ENCODE results near the gene AHCYL2. TPM values are rescaled to one million over a fixed set of nuclear protein-coding genes. Genes with fewer than 3 reads are reported as not detected.

The AHCYL2 gene
- total and polyA plus RNA-seq, 2 donors (not counting 3 experiments of a cell fraction or from before 2014, with no cell fraction given), result 10.8 to 13.5 TPM

DNA sequence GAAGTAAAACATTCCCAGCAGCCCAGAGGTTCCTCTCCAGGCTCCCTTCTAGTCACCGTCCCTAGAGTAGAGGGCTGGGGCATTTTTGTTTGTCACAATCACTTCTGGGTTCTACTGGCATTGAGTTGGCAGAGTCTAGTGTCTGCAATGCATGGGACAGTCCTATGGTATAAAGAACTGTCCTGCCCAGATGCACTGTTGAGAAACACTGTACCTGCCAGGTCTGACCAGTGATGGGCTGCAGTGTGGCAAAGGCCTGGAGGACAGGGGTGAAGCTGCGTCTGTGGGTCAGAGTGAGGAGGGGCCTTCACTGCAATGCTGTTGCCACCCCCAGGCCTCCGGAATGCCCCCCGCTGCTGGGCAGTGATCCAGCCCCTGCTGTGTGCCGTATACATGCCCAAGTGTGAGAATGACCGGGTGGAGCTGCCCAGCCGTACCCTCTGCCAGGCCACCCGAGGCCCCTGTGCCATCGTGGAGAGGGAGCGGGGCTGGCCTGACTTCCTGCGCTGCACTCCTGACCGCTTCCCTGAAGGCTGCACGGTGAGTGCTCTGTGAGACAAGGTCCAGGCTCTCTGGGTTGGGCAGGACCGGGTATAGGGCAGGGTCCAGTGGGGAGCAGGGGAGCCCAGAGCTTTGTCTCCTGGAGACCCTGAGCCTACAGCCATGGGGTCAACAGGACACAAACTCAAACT lies 21.6 kb upstream of the AHCYL2 start:
- Histone ChIP-seq H2AFZ (ENCODE audit: low read depth, low read length) (no peak overlapping the region), H3K27me3 (ENCODE audit: control insufficient read depth in 2 of 2, insufficient read depth in 2 of 2, low read length in 2 of 2) (no peaks in the 10 kb centered on the region), H3K9ac (replicated peaks; ENCODE audit: extremely low read depth, insufficient read depth, low read length) (no peak overlapping the region), H3K36me3 (ENCODE audit: control insufficient read depth in 2 of 2, extremely low read depth in 1 of 2, insufficient read depth in 2 of 2, low read length in 2 of 2) (peaks cover 0 to 2% of the 10 kb centered on the region in 2 experiments), H3K79me2 (ENCODE audit: control insufficient read depth, insufficient read depth, low read length) (no peaks in the 10 kb centered on the region), H3K9me1 (replicated peaks; ENCODE audit: control insufficient read depth, extremely low read depth, insufficient read depth, low read length) (no peaks in the 10 kb centered on the region), H3K9me3 (replicated peaks; ENCODE audit: control insufficient read depth, insufficient read depth, low read length) (no peaks in the 10 kb centered on the region), H3K27ac (ENCODE audit: insufficient read depth, low read depth, low read length) (no peak overlapping the region), H3K4me3 (replicated peaks in 1 of 3; ENCODE audit: insufficient read depth in 1 of 3, low read depth in 1 of 3, low read length in 3 of 3) (no peak overlapping the region), H3K4me1 (ENCODE audit: control insufficient read depth, extremely low read depth, insufficient read depth, low read length) (no peaks in the 10 kb centered on the region), H4K20me1 (replicated peaks; ENCODE audit: control insufficient read depth, extremely low read depth, insufficient read depth, low read length) (no peaks in the 10 kb centered on the region), H3K4me2 (ENCODE audit: insufficient read depth, low read length) (no peak overlapping the region)
- dilution Hi-C loops (cut with MboI; ENCODE audit: extremely low pct_ligation_motif_present, low sequenced_read_pairs), result no loop called here
- CTCF ChIA-PET, result interaction anchor here (1.3 to 3.0 kb wide), 2 partner anchors 15 to 39 kb away, joined by 6 to 18 read pairs; no protein-coding TSS in a partner anchor
- intact Hi-C loops (cut with micrococcal nuclease), result no loop called here
- FAIRE-seq (no peak), DNase-seq (ENCODE audit: low read depth, low spot score) (no peak)
- TF ChIP-seq GATA2 (IDR thresholded peaks at IDR 0.05; ENCODE audit: insufficient read depth, insufficient read length, low read depth, low read length) (no peak), POLR2AphosphoS5 (IDR thresholded peaks at IDR 0.05; ENCODE audit: insufficient read depth, low read depth, low read length) (no peak), EZH2 (IDR thresholded peaks at IDR 0.05; ENCODE audit: borderline replicate concordance, low read depth, low read length, severe bottlenecking) (no peak), CTCF (IDR thresholded peaks at IDR 0.05; ENCODE audit: extremely low read depth in 1 of 2, insufficient read depth in 1 of 2, low read depth in 1 of 2, low read length in 2 of 2) (no peak)
- POLR2A ChIA-PET, result no interaction called here
- BruUV-seq (replicated peaks), result no TSS peak
